ENCODE results near the gene NUP98. TPM values are rescaled to one million over a fixed set of nuclear protein-coding genes. Genes with fewer than 3 reads are reported as not detected.
"Not testable (repeated sequence)": the region's sequence is repeated elsewhere in the genome, so short reads cannot be mapped to it uniquely, and the experiment has no call there.

NUP98 gene
- total and polyA plus RNA-seq, 10 of the 15 experiments (the other 5 are each of a cell fraction or from before 2014, with no cell fraction given): 21.7 to 108 (median 78.9) TPM

GRCh38 chr11:3648843-3649242 lies 148.5 kb downstream of the NUP98 start:
- H3K36me3 ChIP-seq (ENCODE audit: control insufficient read depth in 2 of 2, insufficient read depth in 2 of 2, low read length in 1 of 2); H3K4me3 ChIP-seq; H3K9me3 ChIP-seq (replicated peaks; ENCODE audit: control insufficient read depth, insufficient read depth, low read length); in situ Hi-C loops (cut with MboI); H3K4me1 ChIP-seq (ENCODE audit: control insufficient read depth, insufficient read depth, low read length); H4K20me1 ChIP-seq (ENCODE audit: control insufficient read depth, insufficient read depth); FAIRE-seq; ATAC-seq; H3K79me2 ChIP-seq (ENCODE audit: control insufficient read depth, insufficient read depth, low read length); RAD21 ChIA-PET (ENCODE audit: unreplicated experiment); DNase-seq (ENCODE audit: low read depth, low spot score); BruUV-seq (replicated peaks); H3K4me2 ChIP-seq (ENCODE audit: control insufficient read depth, insufficient read depth); SMC1A ChIA-PET (ENCODE audit: uncharacterized antibody, unreplicated experiment); CTCF ChIA-PET; H3K27ac ChIP-seq (ENCODE audit: control insufficient read depth, insufficient read depth); H3K27me3 ChIP-seq (replicated peaks in 1 of 2; ENCODE audit: control insufficient read depth in 2 of 2, insufficient read depth in 2 of 2, low read length in 1 of 2); POLR2A ChIA-PET; intact Hi-C loops (cut with micrococcal nuclease; ENCODE audit: unreplicated experiment); H3K9ac ChIP-seq (ENCODE audit: control insufficient read depth, insufficient read depth, low read length); H2AFZ ChIP-seq (ENCODE audit: control insufficient read depth, low read depth, low read length): not testable (repeated sequence)
- WGBS (ENCODE audit: insufficient coverage, insufficient replicate concordance, low lambda C conversion rate, missing lambda C conversion rate): 22% methylated on average over 13 of the region's 13 CpGs

- no peak overlapping the region for H3K4me3 ChIP-seq
- in situ Hi-C loops (cut with MboI) (no loop called here), intact Hi-C loops (cut with micrococcal nuclease; ENCODE audit: unreplicated experiment) (no loop called here)
- no peaks in the 10 kb centered on the region for H3K36me3 ChIP-seq (ENCODE audit: control insufficient read depth in 2 of 2, insufficient read depth in 2 of 2, low read length in 1 of 2)
- H3K9me3 ChIP-seq (replicated peaks; ENCODE audit: control insufficient read depth, insufficient read depth, low read length): no peaks in the 10 kb centered on the region; the same call in 2 of the 3 replicates
- no peaks in the 10 kb centered on the region for H3K79me2 ChIP-seq (ENCODE audit: control insufficient read depth, insufficient read depth, low read length)
- no peaks in the 10 kb centered on the region for H4K20me1 ChIP-seq (ENCODE audit: control insufficient read depth, insufficient read depth)
- H3K4me1 ChIP-seq (ENCODE audit: control insufficient read depth, insufficient read depth, low read length): peaks cover 2% of the 10 kb centered on the region; the same call in 1 of the 2 replicates
- POLR2A ChIA-PET: no interaction called here
- H2AFZ ChIP-seq (ENCODE audit: control insufficient read depth, low read depth, low read length): no peak overlapping the region
- no peak overlapping the region for H3K4me2 ChIP-seq (ENCODE audit: control insufficient read depth, insufficient read depth)
- no peak overlapping the region for H3K27ac ChIP-seq (ENCODE audit: control insufficient read depth, insufficient read depth)
- FAIRE-seq (no peak), DNase-seq (ENCODE audit: low read depth, low spot score) (no peak), ATAC-seq (no peak)
- H3K9ac ChIP-seq (ENCODE audit: control insufficient read depth, insufficient read depth, low read length): no peak overlapping the region
- RAD21 ChIA-PET (ENCODE audit: unreplicated experiment): no interaction called here
- no TSS peak for BruUV-seq (replicated peaks)
- no peaks in the 10 kb centered on the region; a peak in 1 of 4 replicates for H3K27me3 ChIP-seq (replicated peaks in 1 of 2; ENCODE audit: control insufficient read depth in 2 of 2, insufficient read depth in 2 of 2, low read length in 1 of 2)
- SMC1A ChIA-PET (ENCODE audit: uncharacterized antibody, unreplicated experiment): no interaction called here
- WGBS (ENCODE audit: insufficient coverage, insufficient replicate concordance, low lambda C conversion rate, missing lambda C conversion rate): 23% methylated on average over 7 of the region's 7 CpGs
- CTCF ChIA-PET: no interaction called here
- TF ChIP-seq CEBPB (IDR thresholded peaks at IDR 0.05; ENCODE audit: borderline replicate concordance in 1 of 2, low read depth in 2 of 2, low read length in 2 of 2) (no peak), NFYA (IDR thresholded peaks at IDR 0.05; ENCODE audit: borderline replicate concordance, low read depth, low read length) (no peak), IKZF1 (conservative IDR thresholded peaks at IDR 0.05) (no peak), ZNF274 (IDR thresholded peaks at IDR 0.05; ENCODE audit: insufficient read depth, insufficient read length) (no peak), ZZZ3 (IDR thresholded peaks at IDR 0.05; ENCODE audit: control insufficient read depth, insufficient read length, low read depth) (no peak), RUNX3 (IDR thresholded peaks at IDR 0.05; ENCODE audit: low read length) (no peak), CUX1 (IDR thresholded peaks at IDR 0.05; ENCODE audit: insufficient replicate concordance, low read depth, low read length) (no peak), MTA3 (IDR thresholded peaks at IDR 0.05; ENCODE audit: borderline replicate concordance, low read length) (no peak), GABPA (IDR thresholded peaks at IDR 0.05; ENCODE audit: low read depth) (no peak), PML (IDR thresholded peaks at IDR 0.05; ENCODE audit: low read length) (no peak), HCFC1 (IDR thresholded peaks at IDR 0.05; ENCODE audit: low read length) (no peak), PAX5 (IDR thresholded peaks at IDR 0.05; ENCODE audit: borderline replicate concordance, low read depth, low read length) (no peak), PKNOX1 (IDR thresholded peaks at IDR 0.05) (no peak), TARDBP (IDR thresholded peaks at IDR 0.05; ENCODE audit: borderline replicate concordance) (no peak)
Observed at GRCh38 chr11:3645552-3645951, 151.8 kb downstream of the NUP98 start.

All from GM12878 (cell line).